Measurements from ENCODE around the gene PATL1.
"Not testable (repeated sequence)": the region's sequence is repeated elsewhere in the genome, so short reads cannot be mapped to it uniquely, and the experiment has no call there.

The PATL1 gene, protein sequence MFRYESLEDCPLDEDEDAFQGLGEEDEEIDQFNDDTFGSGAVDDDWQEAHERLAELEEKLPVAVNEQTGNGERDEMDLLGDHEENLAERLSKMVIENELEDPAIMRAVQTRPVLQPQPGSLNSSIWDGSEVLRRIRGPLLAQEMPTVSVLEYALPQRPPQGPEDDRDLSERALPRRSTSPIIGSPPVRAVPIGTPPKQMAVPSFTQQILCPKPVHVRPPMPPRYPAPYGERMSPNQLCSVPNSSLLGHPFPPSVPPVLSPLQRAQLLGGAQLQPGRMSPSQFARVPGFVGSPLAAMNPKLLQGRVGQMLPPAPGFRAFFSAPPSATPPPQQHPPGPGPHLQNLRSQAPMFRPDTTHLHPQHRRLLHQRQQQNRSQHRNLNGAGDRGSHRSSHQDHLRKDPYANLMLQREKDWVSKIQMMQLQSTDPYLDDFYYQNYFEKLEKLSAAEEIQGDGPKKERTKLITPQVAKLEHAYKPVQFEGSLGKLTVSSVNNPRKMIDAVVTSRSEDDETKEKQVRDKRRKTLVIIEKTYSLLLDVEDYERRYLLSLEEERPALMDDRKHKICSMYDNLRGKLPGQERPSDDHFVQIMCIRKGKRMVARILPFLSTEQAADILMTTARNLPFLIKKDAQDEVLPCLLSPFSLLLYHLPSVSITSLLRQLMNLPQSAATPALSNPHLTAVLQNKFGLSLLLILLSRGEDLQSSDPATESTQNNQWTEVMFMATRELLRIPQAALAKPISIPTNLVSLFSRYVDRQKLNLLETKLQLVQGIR

DNA sequence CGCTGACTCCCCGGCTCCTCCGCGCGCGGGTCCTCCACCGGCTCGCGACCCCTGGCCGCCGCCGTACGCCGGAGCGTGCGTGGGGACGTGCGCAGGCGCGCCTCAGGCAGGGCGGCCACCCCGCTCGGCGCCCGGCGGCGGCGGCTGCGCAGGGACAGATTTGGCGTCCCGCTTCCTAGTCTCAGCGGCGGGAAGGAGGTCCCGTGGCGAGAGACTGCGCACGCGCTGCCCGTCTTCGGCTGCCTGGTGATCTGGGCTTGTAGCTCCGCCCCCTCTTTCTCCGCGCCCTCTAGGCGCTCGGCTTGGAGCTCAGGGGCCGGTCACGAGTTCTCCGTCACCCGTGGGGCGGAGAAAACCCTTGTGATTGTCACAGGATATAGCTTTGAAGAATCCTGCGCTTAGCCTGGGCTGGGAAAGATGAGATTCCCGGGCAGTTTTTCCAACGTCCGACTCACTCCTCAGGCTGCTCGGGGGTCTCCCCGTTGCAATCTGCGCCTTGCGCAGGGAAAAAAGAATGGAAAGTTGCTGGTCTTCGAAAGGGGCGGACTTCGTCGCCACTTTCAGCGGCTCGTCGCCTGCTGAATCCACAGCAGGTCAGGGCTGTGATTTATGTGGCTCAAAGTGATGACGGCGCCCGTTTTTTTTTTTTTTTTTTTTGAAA is at the start of gene PATL1:
TSS of gene PATL1 (minus strand) at position 88 of the 661 bp plus-strand sequence. CDS start 142 bp downstream, outside the sequence.
- peak; percentile 100 for DNase-seq (ENCODE audit: low read depth)
- peaks cover 30% of the 10 kb centered on the region for H3K4me1 ChIP-seq (ENCODE audit: control insufficient read depth, insufficient read depth, low read length)
- H3K9me3 ChIP-seq (ENCODE audit: control insufficient read depth, low read length) = no peaks in the 10 kb centered on the region

DNA sequence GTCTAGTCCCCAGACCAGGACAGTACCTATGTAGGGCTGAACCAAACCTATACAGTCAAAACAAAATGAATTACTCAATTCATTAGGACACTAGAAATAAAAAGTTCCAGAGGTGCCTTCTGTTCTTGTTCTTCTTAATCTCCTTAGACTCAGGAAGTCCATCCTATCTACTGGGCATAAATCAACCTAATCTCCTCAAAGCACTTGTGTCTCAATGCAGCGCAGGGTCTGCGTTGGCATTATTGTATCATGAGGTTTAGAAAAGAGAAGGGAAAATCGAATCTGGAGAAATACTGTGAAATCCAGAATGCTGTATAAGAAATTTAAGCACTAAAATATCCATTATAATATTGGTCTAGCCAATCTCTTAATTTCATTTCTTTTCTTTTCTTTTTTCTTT is 47.2 kb upstream of the PATL1 start:
- H3K4me1 ChIP-seq (ENCODE audit: control insufficient read depth, insufficient read depth, low read length) = no peaks in the 10 kb centered on the region
- H3K27me3 ChIP-seq (replicated peaks; ENCODE audit: control insufficient read depth, insufficient read depth, low read length) = peaks cover 3% of the 10 kb centered on the region
- no peaks in the 10 kb centered on the region for H3K9me3 ChIP-seq (ENCODE audit: control insufficient read depth, low read length)
- no peak overlapping the region for H3K9ac ChIP-seq (ENCODE audit: low read length)
- no peaks in the 10 kb centered on the region for H3K36me3 ChIP-seq (ENCODE audit: control insufficient read depth, insufficient read depth, low read length, severe bottlenecking)
- no peak overlapping the region for H3K4me3 ChIP-seq (ENCODE audit: low read length)
- DNase-seq (ENCODE audit: low read depth) = no peak

More for the DNA sequence above, at the start of gene PATL1:
- Histone ChIP-seq H3K36me3 (ENCODE audit: control insufficient read depth, insufficient read depth, low read length, severe bottlenecking) (peaks cover 28% of the 10 kb centered on the region), H3K27me3 (replicated peaks; ENCODE audit: control insufficient read depth, insufficient read depth, low read length) (no peaks in the 10 kb centered on the region), H3K9ac (ENCODE audit: low read length) (peak within 1 kb of the TSS; percentile 98), H3K4me3 (ENCODE audit: low read length) (peak within 1 kb of the TSS; percentile 92)

DNA sequence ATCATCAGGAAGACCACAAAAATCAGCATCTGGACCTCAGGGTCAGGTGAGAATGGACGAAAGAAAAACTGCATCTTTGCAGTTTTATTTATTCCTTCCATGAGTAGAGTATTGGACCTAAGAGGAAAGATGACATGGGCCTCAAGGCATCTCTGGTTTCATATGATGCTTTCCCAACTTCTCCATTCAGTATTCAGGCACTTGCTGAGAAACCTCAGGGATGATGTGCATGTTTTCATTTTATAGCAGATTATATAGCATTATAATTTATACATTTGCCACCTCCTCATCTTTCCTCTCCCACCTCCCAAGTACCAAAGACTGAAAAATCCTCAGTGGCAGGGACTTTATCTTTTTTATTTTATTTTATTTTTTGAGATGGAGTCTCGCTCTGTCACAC is 44.9 kb upstream of the PATL1 start, which contains the start of gene OR10V1:
TSS of gene OR10V1 (minus strand) at position 101 of the 400 bp plus-strand sequence. CDS start at position 101, 0 bp downstream.
- Histone ChIP-seq H3K4me1 (ENCODE audit: control insufficient read depth, insufficient read depth, low read length) (no peaks in the 10 kb centered on the region), H3K9me3 (ENCODE audit: control insufficient read depth, low read length) (no peaks in the 10 kb centered on the region), H3K4me3 (ENCODE audit: low read length) (no peak within 1 kb of the TSS), H3K9ac (ENCODE audit: low read length) (no peak within 1 kb of the TSS), H3K27me3 (replicated peaks; ENCODE audit: control insufficient read depth, insufficient read depth, low read length) (peaks cover 3% of the 10 kb centered on the region), H3K36me3 (ENCODE audit: control insufficient read depth, insufficient read depth, low read length, severe bottlenecking) (no peaks in the 10 kb centered on the region)
- no peak for DNase-seq (ENCODE audit: low read depth)

DNA sequence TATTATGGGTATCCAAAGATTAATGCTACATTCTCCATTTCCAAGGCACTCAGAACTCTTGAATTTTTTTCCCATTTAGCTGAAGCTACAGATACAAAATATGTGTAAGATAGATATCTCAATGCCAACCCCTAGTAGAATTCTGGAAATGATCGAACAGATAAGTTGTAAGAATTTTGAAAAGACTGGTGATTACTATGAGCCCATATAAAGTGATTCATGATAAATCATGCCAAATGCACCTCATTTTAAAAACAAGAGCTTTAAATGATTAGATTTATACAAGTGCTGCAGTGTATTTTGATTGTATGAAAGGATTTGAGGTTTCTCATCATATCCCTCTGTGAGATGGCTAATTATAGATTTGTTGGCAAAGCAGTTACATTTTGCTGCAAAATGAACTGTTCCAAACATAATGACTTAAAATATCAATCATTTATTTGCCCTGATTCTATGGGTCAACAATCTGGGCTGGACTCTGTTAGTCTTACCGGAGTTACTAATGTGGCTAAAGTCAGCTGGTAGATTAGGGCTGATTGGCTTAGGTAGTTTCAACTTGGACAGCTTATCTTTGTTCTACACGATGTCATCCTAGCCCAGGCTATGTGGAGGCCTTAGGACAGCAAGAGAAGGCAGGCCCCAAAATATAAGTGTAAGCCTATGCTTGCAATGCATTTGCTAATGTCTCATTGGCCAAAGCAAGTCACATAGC is 41.5 kb upstream of the PATL1 start:
- DNase-seq (ENCODE audit: low read depth) = no peak
- Histone ChIP-seq H3K36me3 (ENCODE audit: control insufficient read depth, insufficient read depth, low read length, severe bottlenecking) (no peaks in the 10 kb centered on the region), H3K27me3 (replicated peaks; ENCODE audit: control insufficient read depth, insufficient read depth, low read length) (no peaks in the 10 kb centered on the region), H3K9me3 (ENCODE audit: control insufficient read depth, low read length) (no peaks in the 10 kb centered on the region), H3K4me3 (ENCODE audit: low read length) (no peak overlapping the region), H3K4me1 (ENCODE audit: control insufficient read depth, insufficient read depth, low read length) (peaks cover 16% of the 10 kb centered on the region), H3K9ac (ENCODE audit: low read length) (no peak overlapping the region)

DNA sequence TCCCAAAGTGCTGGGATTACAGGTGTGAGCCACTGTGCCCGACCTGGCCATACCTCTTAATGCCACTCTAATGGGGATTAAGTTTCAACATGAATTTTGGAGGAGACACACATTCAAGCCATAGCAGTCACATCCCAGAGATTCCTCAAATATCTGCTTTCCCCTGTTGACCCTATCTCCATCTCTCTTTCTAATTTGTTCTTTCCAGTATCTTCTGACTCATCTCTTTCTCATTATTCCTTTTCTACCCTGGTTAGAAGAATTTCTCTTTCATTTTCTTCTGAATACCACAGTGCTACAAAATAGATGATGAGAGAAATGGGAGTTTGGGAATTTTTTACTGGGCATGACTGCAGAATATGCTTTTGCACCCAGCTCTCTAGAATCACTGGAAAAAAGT is 39.7 kb upstream of the PATL1 start:
- Histone ChIP-seq H3K36me3 (ENCODE audit: control insufficient read depth, insufficient read depth, low read length, severe bottlenecking) (no peaks in the 10 kb centered on the region), H3K9me3 (ENCODE audit: control insufficient read depth, low read length) (no peaks in the 10 kb centered on the region), H3K27me3 (replicated peaks; ENCODE audit: control insufficient read depth, insufficient read depth, low read length) (no peaks in the 10 kb centered on the region)

DNA sequence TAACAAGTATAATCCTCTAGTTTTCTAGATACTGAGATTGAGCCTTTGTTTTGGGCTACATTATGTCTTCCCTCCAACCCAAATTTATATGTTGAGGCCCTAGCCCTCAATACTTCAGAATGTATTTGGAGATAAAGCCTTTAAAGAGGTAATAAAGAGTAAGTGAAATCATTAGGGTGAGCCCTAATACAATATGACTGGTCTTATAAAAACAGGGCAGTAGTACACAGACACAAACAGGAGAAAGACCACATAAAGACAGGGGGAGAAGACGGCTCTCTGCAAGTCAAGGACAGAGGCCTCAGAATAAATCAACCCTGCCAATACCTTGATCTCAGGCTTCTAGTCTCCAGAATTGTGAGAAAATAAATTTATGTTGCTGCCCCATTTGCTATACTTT is 38.5 kb upstream of the PATL1 start:
- no peak for DNase-seq (ENCODE audit: low read depth)
- peak overlapping the region; percentile 25 for H3K9ac ChIP-seq (ENCODE audit: low read length)
- H3K4me1 ChIP-seq (ENCODE audit: control insufficient read depth, insufficient read depth, low read length) = peaks cover 16% of the 10 kb centered on the region
- H3K9me3 ChIP-seq (ENCODE audit: control insufficient read depth, low read length) = no peaks in the 10 kb centered on the region
- H3K4me3 ChIP-seq (ENCODE audit: low read length) = no peak overlapping the region
- no peaks in the 10 kb centered on the region for H3K27me3 ChIP-seq (replicated peaks; ENCODE audit: control insufficient read depth, insufficient read depth, low read length)
- H3K36me3 ChIP-seq (ENCODE audit: control insufficient read depth, insufficient read depth, low read length, severe bottlenecking) = no peaks in the 10 kb centered on the region

More for the DNA sequence above, 39.7 kb upstream of the PATL1 start:
- peak; percentile 19 for DNase-seq (ENCODE audit: low read depth)
- Histone ChIP-seq H3K4me3 (ENCODE audit: low read length) (no peak overlapping the region), H3K4me1 (ENCODE audit: control insufficient read depth, insufficient read depth, low read length) (peaks cover 16% of the 10 kb centered on the region), H3K9ac (ENCODE audit: low read length) (no peak overlapping the region)

DNA sequence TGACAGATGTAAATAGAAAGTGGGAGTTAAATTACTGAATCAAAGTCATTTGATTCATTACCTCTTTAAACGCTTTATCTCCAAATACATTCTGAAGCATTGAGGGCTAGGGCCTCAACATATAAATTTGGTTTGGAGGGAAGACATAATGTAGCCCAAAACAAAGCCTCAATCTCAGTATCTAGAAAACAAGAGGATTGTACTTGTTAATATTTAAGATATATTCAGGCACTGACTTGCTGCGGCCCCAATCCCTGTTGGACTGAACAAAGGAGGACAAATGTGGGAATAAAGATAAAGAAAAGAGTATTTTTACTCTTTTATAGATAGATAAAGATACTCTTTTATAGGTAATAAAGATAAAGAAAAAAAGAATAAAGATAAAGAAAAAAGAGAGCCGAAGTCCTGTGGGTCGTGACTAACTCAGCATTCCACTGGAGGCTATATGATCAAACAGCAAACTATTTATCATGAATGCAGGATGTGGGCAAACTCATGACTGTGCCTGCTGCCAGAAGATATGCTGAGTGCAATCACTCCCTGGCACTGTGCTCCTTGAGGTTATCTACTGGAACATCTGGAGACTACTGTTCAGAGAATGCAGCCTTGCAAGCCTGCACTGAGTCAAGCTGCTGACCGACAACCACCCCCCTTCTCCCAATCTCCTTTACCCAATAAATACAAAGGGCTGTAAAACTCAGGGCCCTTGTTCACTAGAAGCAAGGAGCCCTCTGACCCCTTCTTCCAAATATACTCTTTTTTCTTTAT is 37.9 kb upstream of the PATL1 start:
- Histone ChIP-seq H3K36me3 (ENCODE audit: control insufficient read depth, insufficient read depth, low read length, severe bottlenecking) (no peaks in the 10 kb centered on the region), H3K9me3 (ENCODE audit: control insufficient read depth, low read length) (no peaks in the 10 kb centered on the region), H3K27me3 (replicated peaks; ENCODE audit: control insufficient read depth, insufficient read depth, low read length) (no peaks in the 10 kb centered on the region), H3K4me3 (ENCODE audit: low read length) (no peak overlapping the region), H3K4me1 (ENCODE audit: control insufficient read depth, insufficient read depth, low read length) (peaks cover 16% of the 10 kb centered on the region), H3K9ac (ENCODE audit: low read length) (peak overlapping the region; percentile 25)
- DNase-seq (ENCODE audit: low read depth) = peak; percentile 66

DNA sequence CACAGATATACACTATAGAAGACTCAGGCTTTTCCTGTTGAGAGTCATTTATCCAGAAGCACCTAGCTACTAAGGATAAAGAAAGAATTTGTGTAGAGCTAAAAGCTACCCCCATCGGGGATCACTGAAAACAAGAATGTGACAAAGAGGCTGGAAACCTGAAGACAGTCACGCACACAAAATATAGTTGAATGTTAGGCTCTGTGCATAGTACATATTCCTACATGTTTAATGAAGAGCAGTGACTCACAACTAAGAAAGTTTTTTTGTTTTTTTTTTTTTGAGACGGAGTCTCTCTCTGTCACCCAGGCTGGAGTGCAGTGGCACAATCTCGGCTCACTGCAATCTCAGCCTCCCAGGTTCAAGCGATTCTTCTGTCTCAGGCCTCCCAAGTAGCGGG is 36.5 kb upstream of the PATL1 start:
- DNase-seq (ENCODE audit: low read depth) = peak; percentile 37
- no peak overlapping the region for H3K9ac ChIP-seq (ENCODE audit: low read length)

DNA sequence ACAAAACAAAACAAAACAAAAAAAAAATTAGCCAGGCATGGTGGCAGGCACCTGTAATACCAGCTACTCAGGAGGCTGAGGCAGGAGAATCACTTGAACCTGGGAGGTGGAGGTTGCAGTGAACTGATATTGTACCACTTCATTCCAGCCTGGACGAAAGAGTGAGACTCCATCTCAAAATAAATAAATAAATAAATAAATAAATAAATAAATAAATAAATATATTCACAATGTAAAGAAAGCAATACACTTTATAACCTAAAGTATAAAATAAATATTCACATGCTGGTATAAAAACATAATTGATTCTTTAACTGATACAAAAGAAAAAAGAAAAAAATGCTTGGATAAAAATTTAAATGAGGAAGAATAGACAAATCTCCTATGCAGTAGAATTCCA is 34.7 kb upstream of the PATL1 start:
- H3K27me3 ChIP-seq (replicated peaks; ENCODE audit: control insufficient read depth, insufficient read depth, low read length); H3K36me3 ChIP-seq (ENCODE audit: control insufficient read depth, insufficient read depth, low read length, severe bottlenecking); H3K9me3 ChIP-seq (ENCODE audit: control insufficient read depth, low read length); H3K9ac ChIP-seq (ENCODE audit: low read length); DNase-seq (ENCODE audit: low read depth); H3K4me3 ChIP-seq (ENCODE audit: low read length): not testable (repeated sequence)
- peaks cover 19% of the 10 kb centered on the region for H3K4me1 ChIP-seq (ENCODE audit: control insufficient read depth, insufficient read depth, low read length)

More for the DNA sequence above, 36.5 kb upstream of the PATL1 start:
- Histone ChIP-seq H3K27me3 (replicated peaks; ENCODE audit: control insufficient read depth, insufficient read depth, low read length) (no peaks in the 10 kb centered on the region), H3K36me3 (ENCODE audit: control insufficient read depth, insufficient read depth, low read length, severe bottlenecking) (no peaks in the 10 kb centered on the region), H3K4me3 (ENCODE audit: low read length) (no peak overlapping the region), H3K9me3 (ENCODE audit: control insufficient read depth, low read length) (no peaks in the 10 kb centered on the region), H3K4me1 (ENCODE audit: control insufficient read depth, insufficient read depth, low read length) (peaks cover 16% of the 10 kb centered on the region)

DNA sequence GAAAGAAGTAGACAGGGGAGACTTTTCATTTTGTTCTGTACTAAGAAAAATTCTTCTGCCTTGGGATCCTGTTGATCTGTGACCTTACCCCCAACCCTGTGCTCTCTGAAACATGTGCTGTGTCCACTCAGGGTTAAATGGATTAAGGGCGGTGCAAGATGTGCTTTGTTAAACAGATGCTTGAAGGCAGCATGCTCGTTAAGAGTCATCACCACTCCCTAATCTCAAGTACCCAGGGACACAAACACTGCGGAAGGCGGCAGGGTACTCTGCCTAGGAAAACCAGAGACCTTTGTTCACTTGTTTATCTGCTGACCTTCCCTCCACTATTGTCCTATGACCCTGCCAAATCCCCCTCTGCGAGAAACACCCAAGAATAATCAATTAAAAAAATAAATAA is 31.3 kb upstream of the PATL1 start:
- DNase-seq (ENCODE audit: low read depth); H3K27me3 ChIP-seq (replicated peaks; ENCODE audit: control insufficient read depth, insufficient read depth, low read length); H3K9me3 ChIP-seq (ENCODE audit: control insufficient read depth, low read length); H3K36me3 ChIP-seq (ENCODE audit: control insufficient read depth, insufficient read depth, low read length, severe bottlenecking); H3K9ac ChIP-seq (ENCODE audit: low read length); H3K4me3 ChIP-seq (ENCODE audit: low read length): not testable (repeated sequence)
- peaks cover 10% of the 10 kb centered on the region for H3K4me1 ChIP-seq (ENCODE audit: control insufficient read depth, insufficient read depth, low read length)

All from adipocyte (in vitro differentiated cells).